Measurements from ENCODE around the gene CAMLG.

CAMLG gene

GRCh38 chr5:134784241-134784920 is 46.0 kb downstream of the CAMLG start:
- no peak for DNase-seq (ENCODE audit: low spot score)

GRCh38 chr5:134784946-134785620 is 46.7 kb downstream of the CAMLG start:
- no peak for DNase-seq (ENCODE audit: low spot score)

GRCh38 chr5:134787692-134788091 is 49.3 kb downstream of the CAMLG start:
- no peak for DNase-seq (ENCODE audit: low spot score)

GRCh38 chr5:134791580-134791979 is 53.2 kb downstream of the CAMLG start:
- no peak for DNase-seq (ENCODE audit: low spot score)

GRCh38 chr5:134792286-134792685 is 53.9 kb downstream of the CAMLG start:
- DNase-seq (ENCODE audit: low spot score), result no peak

- DNase-seq (ENCODE audit: low spot score), result no peak
Measured at GRCh38 chr5:134793111-134793510, 54.8 kb downstream of the CAMLG start.

GRCh38 chr5:134794082-134794481 is 55.7 kb downstream of the CAMLG start:
- DNase-seq (ENCODE audit: low spot score), result no peak

GRCh38 chr5:134794819-134795218 is 56.5 kb downstream of the CAMLG start:
- no peak for DNase-seq (ENCODE audit: low spot score)

- no peak for DNase-seq (ENCODE audit: low spot score)
Measured at GRCh38 chr5:134798468-134798867, 60.1 kb downstream of the CAMLG start.

All from activated CD4-positive, alpha-beta T cell treated with anti-CD3 and anti-CD28 coated beads, Interleukin-2, Interleukin-4, amounts not matched to agents 100 ng/mL and 50 ng/mL, durations not matched to agents 16 hours and 8 hours (primary cell).